Femur (tissue), 1 donor: ENCODE data around the gene FAM20C.
"Not testable (repeated sequence)": the region's sequence is repeated elsewhere in the genome, so short reads cannot be mapped to it uniquely, and the experiment has no call there.

Experiments
- DNase-seq: peaks from one replicate; pipeline ENCODE4 v3.0.0-alpha.2; 2017

Gene FAM20C

GRCh38 chr7:230274-230673 is 37.9 kb downstream of the FAM20C start:
- no peak for DNase-seq

- DNase-seq = no peak
Measured at GRCh38 chr7:231030-231857, 38.9 kb downstream of the FAM20C start.

GRCh38 chr7:231858-232246 is 39.5 kb downstream of the FAM20C start:
- no peak for DNase-seq

GRCh38 chr7:232410-233248 is 40.3 kb downstream of the FAM20C start:
- no peak for DNase-seq

- no peak for DNase-seq
Measured at GRCh38 chr7:233249-234035, 41.1 kb downstream of the FAM20C start.

GRCh38 chr7:234051-234707 is 41.8 kb downstream of the FAM20C start:
- no peak for DNase-seq

- no peak for DNase-seq
Measured at GRCh38 chr7:234708-235553, 42.6 kb downstream of the FAM20C start.

- no peak for DNase-seq
Measured at GRCh38 chr7:235576-236395, 43.4 kb downstream of the FAM20C start.

- no peak for DNase-seq
Measured at GRCh38 chr7:236967-237366, 44.6 kb downstream of the FAM20C start.

GRCh38 chr7:237385-237784 is 45.0 kb downstream of the FAM20C start:
- DNase-seq = no peak

- no peak for DNase-seq
Measured at GRCh38 chr7:240146-240676, 47.8 kb downstream of the FAM20C start.

- no peak for DNase-seq
Measured at GRCh38 chr7:240887-241421, 48.6 kb downstream of the FAM20C start.

- no peak for DNase-seq
Measured at GRCh38 chr7:241513-241912, 49.1 kb downstream of the FAM20C start.

- not testable (repeated sequence) for DNase-seq
Measured at GRCh38 chr7:242826-243579, 50.6 kb downstream of the FAM20C start.

GRCh38 chr7:243580-243978 is 51.2 kb downstream of the FAM20C start:
- not testable (repeated sequence) for DNase-seq

- no peak for DNase-seq
Measured at GRCh38 chr7:244974-245373, 52.6 kb downstream of the FAM20C start.

GRCh38 chr7:245574-246295 is 53.4 kb downstream of the FAM20C start:
- DNase-seq = no peak

GRCh38 chr7:246451-246850 is 54.1 kb downstream of the FAM20C start:
- DNase-seq = no peak

GRCh38 chr7:247181-247580 is 54.8 kb downstream of the FAM20C start:
- no peak for DNase-seq
